OCI-LY7 (cell line): ENCODE data around the gene SLC25A26. TPM values are rescaled to one million over a fixed set of nuclear protein-coding genes. Genes with fewer than 3 reads are reported as not detected.

Experiments
- BruUV-seq: library from RNA; stranded (reverse); fragments of 400-500 nt; replicated peaks from 2 replicates; lab custom pipeline; 2021; lab: Mats Ljungman, UMichigan
- CTCF ChIA-PET: fragments of 300-600 bp; sonication (Branson Sonifier 250); formaldehyde crosslinking; loops from one replicate; lab custom pipeline; 2022; ENCODE audit warnings: antibody characterized with exemption; ENCODE audit not compliant: unreplicated experiment; lab: Charles Lee
- POLR2A ChIA-PET: fragments of 300-600 bp; sonication (Branson Sonifier 250); formaldehyde crosslinking; loops from one replicate; lab custom pipeline; 2022; ENCODE audit warnings: antibody characterized with exemption; lab: Charles Lee
- DNase-seq: peaks from one replicate; pipeline ENCODE4 v3.0.0-alpha.2; 2015; ENCODE audit warnings: low spot score
- H2AFZ ChIP-seq: fragments of 200-600 bp; sonication (generic), shearing (Covaris generic); 2 replicates; pipeline ENCODE4 v1.6.1; 2014; ENCODE audit warnings: mild to moderate bottlenecking, antibody characterized with exemption, low read length, moderate library complexity
- H3K27ac ChIP-seq: fragments of 200-600 bp; sonication (generic); 2 replicates; pipeline ENCODE4 v1.5.1; 2014; ENCODE audit warnings: mixed run types, low read depth, mild to moderate bottlenecking, moderate library complexity, low read length, inconsistent platforms; ENCODE audit not compliant: poor library complexity, severe bottlenecking
- H3K36me3 ChIP-seq: fragments of 200-600 bp; sonication (generic); 2 replicates; pipeline ENCODE4 v1.6.1; 2014; ENCODE audit warnings: mild to moderate bottlenecking, antibody characterized with exemption, low read length, moderate library complexity, mixed read lengths; ENCODE audit not compliant: insufficient read depth
- H3K4me1 ChIP-seq: fragments of 200-600 bp; sonication (generic); 2 replicates; pipeline ENCODE4 v1.5.1; 2014; ENCODE audit warnings: mild to moderate bottlenecking, low read length; ENCODE audit not compliant: insufficient read depth, poor library complexity, severe bottlenecking
- H3K4me2 ChIP-seq: fragments of 200-600 bp; sonication (generic); 2 replicates; pipeline ENCODE4 v1.6.1; 2014; ENCODE audit warnings: mild to moderate bottlenecking, low read length
- H3K4me3 ChIP-seq: fragments of 200-600 bp; sonication (generic); 2 replicates; pipeline ENCODE4 v1.5.1; 2014; ENCODE audit warnings: mild to moderate bottlenecking, low read depth, low read length; ENCODE audit not compliant: poor library complexity, severe bottlenecking
- H3K79me2 ChIP-seq: fragments of 200-600 bp; sonication (generic); 2 replicates; pipeline ENCODE4 v1.6.1; 2016; ENCODE audit warnings: low read depth, mild to moderate bottlenecking, low read length, moderate library complexity, mixed read lengths; ENCODE audit not compliant: insufficient read depth
- H3K9me2 ChIP-seq: fragments of 200-600 bp; sonication (generic); 2 replicates; pipeline ENCODE4 v1.6.1; 2016; ENCODE audit warnings: mild to moderate bottlenecking, low read length, mixed read lengths; ENCODE audit not compliant: insufficient read depth
- H3K9me3 ChIP-seq: fragments of 200-600 bp; sonication (generic); 2 replicates; pipeline ENCODE4 v1.6.1; 2014; ENCODE audit warnings: mild to moderate bottlenecking, mixed run types, low read length, mixed read lengths
- H4K20me1 ChIP-seq: fragments of 200-600 bp; sonication (generic); 2 replicates; pipeline ENCODE4 v1.6.1; 2014; ENCODE audit warnings: mild to moderate bottlenecking, antibody characterized with exemption, low read length, moderate library complexity, mixed read lengths; ENCODE audit not compliant: insufficient read depth
- EZH2phosphoT487 ChIP-seq: fragments of 200-600 bp; sonication (generic); IDR thresholded peaks from 2 replicates; pipeline ENCODE4 v1.6.1; 2018; ENCODE audit warnings: low read depth, borderline replicate concordance, mild to moderate bottlenecking, mixed run types, antibody characterized with exemption, low read length, moderate library complexity, mixed read lengths
- intact Hi-C: fragments of 100-400 bp; cut with micrococcal nuclease; formaldehyde crosslinking; loops from one replicate; pipeline ENCODE4 v1.10.0; 2022; ENCODE audit not compliant: unreplicated experiment
- total RNA-seq, 2 experiments: library from RNA; depleted of rRNA in 1 of 2; stranded (reverse); fragments of >200 nt in 1 of 2; shearing (Covaris generic) in 1 of 2; gene quantifications; 2 replicates each; pipeline ENCODE4 v1.2.3, GENCODE V29; 2014 to 2022
- TF ChIP-seq, protein P1 (sequence below): fragments of 200-600 bp; sonication (generic); conservative IDR thresholded peaks from 2 replicates; pipeline ENCODE4 v1.5.1; 2014; ENCODE audit warnings: mild to moderate bottlenecking, antibody characterized with exemption, low read length, moderate library complexity, mixed read lengths

The SLC25A26 gene
- total RNA-seq, 2 experiments from 2014 or later, result 9.8 to 14.2 TPM

DNA sequence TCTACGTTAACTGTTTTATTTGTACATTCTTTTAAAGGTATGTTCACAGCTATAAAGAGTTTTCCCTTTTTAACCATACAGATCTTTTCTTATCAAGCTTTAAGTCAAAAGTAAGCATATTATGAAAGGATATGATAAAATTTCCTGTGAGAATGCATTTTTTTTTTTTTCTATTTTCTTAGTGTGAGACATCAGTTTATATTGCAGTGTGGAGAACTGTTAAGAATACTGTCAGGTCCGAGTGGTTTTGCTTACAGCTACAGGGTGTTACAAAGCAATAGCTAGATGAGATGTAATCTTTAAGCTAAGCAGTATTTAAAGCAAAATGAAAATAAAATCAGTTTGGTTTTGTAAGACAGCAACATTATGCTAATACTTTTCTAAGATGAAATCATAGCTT, 133.2 kb downstream of the SLC25A26 start:
- Histone ChIP-seq H3K4me3 (no peak overlapping the region), H3K36me3 (no peaks in the 10 kb centered on the region), H3K9me2 (no peaks in the 10 kb centered on the region), H3K27ac (no peak overlapping the region), H3K4me1 (no peaks in the 10 kb centered on the region), H3K9me3 (no peaks in the 10 kb centered on the region), H3K4me2 (no peak overlapping the region), H3K79me2 (no peaks in the 10 kb centered on the region), H2AFZ (no peak overlapping the region), H4K20me1 (no peaks in the 10 kb centered on the region)
- CTCF ChIA-PET, result interaction anchor here (0.8 kb wide), 1 partner anchor 58 kb away, joined by 4 read pairs; no protein-coding TSS in a partner anchor
- POLR2A ChIA-PET, result interaction anchor here (0.5 to 0.8 kb wide), 7 partner anchors 10 to 576 kb away, joined by 3 to 6 read pairs (median 4); no protein-coding TSS in a partner anchor
- DNase-seq, result no peak
- no peak for TF ChIP-seq EZH2phosphoT487
- TF ChIP-seq, protein P1, sequence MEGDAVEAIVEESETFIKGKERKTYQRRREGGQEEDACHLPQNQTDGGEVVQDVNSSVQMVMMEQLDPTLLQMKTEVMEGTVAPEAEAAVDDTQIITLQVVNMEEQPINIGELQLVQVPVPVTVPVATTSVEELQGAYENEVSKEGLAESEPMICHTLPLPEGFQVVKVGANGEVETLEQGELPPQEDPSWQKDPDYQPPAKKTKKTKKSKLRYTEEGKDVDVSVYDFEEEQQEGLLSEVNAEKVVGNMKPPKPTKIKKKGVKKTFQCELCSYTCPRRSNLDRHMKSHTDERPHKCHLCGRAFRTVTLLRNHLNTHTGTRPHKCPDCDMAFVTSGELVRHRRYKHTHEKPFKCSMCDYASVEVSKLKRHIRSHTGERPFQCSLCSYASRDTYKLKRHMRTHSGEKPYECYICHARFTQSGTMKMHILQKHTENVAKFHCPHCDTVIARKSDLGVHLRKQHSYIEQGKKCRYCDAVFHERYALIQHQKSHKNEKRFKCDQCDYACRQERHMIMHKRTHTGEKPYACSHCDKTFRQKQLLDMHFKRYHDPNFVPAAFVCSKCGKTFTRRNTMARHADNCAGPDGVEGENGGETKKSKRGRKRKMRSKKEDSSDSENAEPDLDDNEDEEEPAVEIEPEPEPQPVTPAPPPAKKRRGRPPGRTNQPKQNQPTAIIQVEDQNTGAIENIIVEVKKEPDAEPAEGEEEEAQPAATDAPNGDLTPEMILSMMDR, result no peak
- BruUV-seq, result no TSS peak
- intact Hi-C loops, result no loop called here

DNA sequence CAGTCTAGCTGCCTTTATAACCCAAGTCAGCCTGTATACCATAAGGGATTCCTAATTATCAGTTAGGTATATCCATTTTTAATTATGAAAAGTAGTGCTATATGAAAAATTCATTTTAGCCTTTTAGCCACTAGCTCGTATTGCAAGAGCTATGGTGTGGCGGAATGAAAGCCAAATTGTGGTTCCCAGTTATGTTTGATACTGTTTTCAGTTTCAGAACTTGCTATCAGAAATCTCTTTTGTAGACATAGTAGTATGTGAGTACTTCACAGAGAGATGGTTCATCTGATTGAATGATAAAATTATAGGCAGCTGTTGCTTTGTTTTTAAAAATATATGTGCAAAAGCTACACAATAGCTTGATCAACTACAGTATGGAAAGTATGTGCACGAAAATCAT, 134.6 kb downstream of the SLC25A26 start:
- H3K27ac ChIP-seq, result no peak overlapping the region
- no peaks in the 10 kb centered on the region for H3K79me2 ChIP-seq
- no peaks in the 10 kb centered on the region for H3K9me3 ChIP-seq
- no peak for DNase-seq
- H4K20me1 ChIP-seq, result no peaks in the 10 kb centered on the region
- no peak overlapping the region for H2AFZ ChIP-seq
- ChIA-PET POLR2A (interaction anchor here (1.1 to 1.2 kb wide), 2 partner anchors 12 to 37 kb away, joined by 3 to 4 read pairs; no protein-coding TSS in a partner anchor), CTCF (no interaction called here)
- TF ChIP-seq EZH2phosphoT487, result no peak
- TF ChIP-seq, protein P1, result no peak
- no peaks in the 10 kb centered on the region for H3K9me2 ChIP-seq
- H3K4me1 ChIP-seq, result no peaks in the 10 kb centered on the region
- no peak overlapping the region for H3K4me3 ChIP-seq
- no peaks in the 10 kb centered on the region for H3K36me3 ChIP-seq
- BruUV-seq, result no TSS peak
- intact Hi-C loops, result no loop called here
- no peak overlapping the region for H3K4me2 ChIP-seq

DNA sequence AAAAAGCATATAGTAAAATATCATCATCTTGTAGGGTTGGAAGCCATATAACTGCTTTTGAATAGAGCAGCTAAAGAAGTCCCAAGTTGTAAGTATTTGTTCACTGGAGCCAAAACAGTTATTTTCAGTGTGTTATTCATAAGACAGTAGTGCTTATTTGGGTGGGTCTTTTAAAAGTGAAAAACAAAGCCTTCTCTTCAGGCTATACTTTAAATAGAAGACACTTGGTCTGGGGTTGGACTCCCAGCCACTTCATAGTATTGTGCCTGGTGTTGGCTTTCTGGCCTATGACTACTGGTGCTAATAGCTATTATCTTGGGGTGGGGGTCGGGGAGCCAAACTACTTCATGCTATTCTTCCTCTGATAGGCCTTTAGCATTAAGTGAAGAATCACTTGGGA, 135.2 kb downstream of the SLC25A26 start:
- no peaks in the 10 kb centered on the region for H3K36me3 ChIP-seq
- ChIA-PET POLR2A (interaction anchor here (0.6 to 1.2 kb wide), 3 partner anchors 13 to 39 kb away, joined by 3 to 5 read pairs (median 4); no protein-coding TSS in a partner anchor), CTCF (no interaction called here)
- no peak for TF ChIP-seq EZH2phosphoT487
- TF ChIP-seq, protein P1, result no peak
- H3K4me3 ChIP-seq, result no peak overlapping the region
- H3K27ac ChIP-seq, result no peak overlapping the region
- no peaks in the 10 kb centered on the region for H3K9me3 ChIP-seq
- no peaks in the 10 kb centered on the region for H3K4me1 ChIP-seq
- H2AFZ ChIP-seq, result no peak overlapping the region
- no peaks in the 10 kb centered on the region for H3K79me2 ChIP-seq
- intact Hi-C loops, result no loop called here
- H3K9me2 ChIP-seq, result no peaks in the 10 kb centered on the region
- no peak overlapping the region for H3K4me2 ChIP-seq
- no TSS peak for BruUV-seq
- no peak for DNase-seq
- no peaks in the 10 kb centered on the region for H4K20me1 ChIP-seq
